Mesendoderm (in vitro differentiated cells): ENCODE measurements around the gene SOHLH1.

Experiments
- DNase-seq: peaks from one replicate; pipeline ENCODE4 v3.0.0; 2013
- H2AK5ac ChIP-seq: 2 replicates; pipeline ENCODE4 v1.6.1; 2013; ENCODE audit warnings: low read length, inconsistent platforms
- H2BK120ac ChIP-seq: 2 replicates; pipeline ENCODE4 v1.6.1; 2013; ENCODE audit warnings: low read depth, mild to moderate bottlenecking, low read length, moderate library complexity, mixed read lengths
- H2BK15ac ChIP-seq: replicated peaks from 2 replicates; pipeline ENCODE4 v1.6.1; 2013; ENCODE audit warnings: low read depth, mild to moderate bottlenecking, moderate library complexity
- H2BK5ac ChIP-seq: 2 replicates; pipeline ENCODE4 v1.6.1; 2013; ENCODE audit warnings: low read length, inconsistent platforms
- H3K18ac ChIP-seq: 2 replicates; pipeline ENCODE4 v1.6.1; 2013; ENCODE audit warnings: mild to moderate bottlenecking, low read length, mixed read lengths
- H3K23ac ChIP-seq: one replicate; pipeline ENCODE4 v1.6.1; 2013; ENCODE audit warnings: low read length
- H3K27ac ChIP-seq: 2 replicates; pipeline ENCODE4 v1.5.1; 2013; ENCODE audit warnings: low read depth, mild to moderate bottlenecking, inconsistent platforms, low read length, moderate library complexity
- H3K27me3 ChIP-seq: 2 replicates; pipeline ENCODE4 v1.6.1; 2013; ENCODE audit warnings: low read length, control low read depth, mild to moderate bottlenecking, inconsistent platforms; ENCODE audit not compliant: insufficient read depth, poor library complexity
- H3K36me3 ChIP-seq: 2 replicates; pipeline ENCODE4 v1.6.1; 2013; ENCODE audit warnings: low read length, inconsistent platforms; ENCODE audit not compliant: control insufficient read depth, insufficient read depth
- H3K4ac ChIP-seq: one replicate; pipeline ENCODE4 v1.6.1; 2013; ENCODE audit warnings: low read depth, mild to moderate bottlenecking, low read length, moderate library complexity
- H3K4me1 ChIP-seq: 2 replicates; pipeline ENCODE4 v1.6.1; 2013; ENCODE audit warnings: low read depth, low read length, inconsistent platforms; ENCODE audit not compliant: control insufficient read depth
- H3K4me2 ChIP-seq: 2 replicates; pipeline ENCODE4 v1.6.1; 2013; ENCODE audit warnings: low read length
- H3K4me3 ChIP-seq: 2 replicates; pipeline ENCODE4 v1.5.1; 2013; ENCODE audit warnings: mild to moderate bottlenecking, low read length
- H3K56ac ChIP-seq: one replicate; pipeline ENCODE4 v1.6.1; 2013; ENCODE audit warnings: low read length
- H3K79me1 ChIP-seq: 2 replicates; pipeline ENCODE4 v1.6.1; 2013; ENCODE audit warnings: low read length, inconsistent platforms
- H3K79me2 ChIP-seq: 2 replicates; pipeline ENCODE4 v1.6.1; 2013; ENCODE audit warnings: mild to moderate bottlenecking, low read length; ENCODE audit not compliant: control insufficient read depth, insufficient read depth
- H3K9ac ChIP-seq: 2 replicates; pipeline ENCODE4 v1.6.1; 2013; ENCODE audit warnings: low read length, inconsistent platforms
- H4K5ac ChIP-seq: one replicate; pipeline ENCODE4 v1.6.1; 2013; ENCODE audit warnings: low read length
- H4K8ac ChIP-seq: one replicate; pipeline ENCODE4 v1.6.1; 2013; ENCODE audit warnings: low read depth, mild to moderate bottlenecking, control low read depth, low read length, moderate library complexity
- WGBS: extraction: QIAGEN DNeasy Blood & Tissue Kit; methylation state at CpG from one replicate; pipeline ENCODE4 v1.1.7; 2013; ENCODE audit warnings: low lambda C conversion rate, missing lambda C conversion rate; ENCODE audit not compliant: insufficient coverage; ENCODE audit errors: extremely low coverage; 5-methylcytosine and 5-hydroxymethylcytosine counted together

SOHLH1 gene

GRCh38 chr9:135737840-135738521, 38.7 kb upstream of the SOHLH1 start:
- H3K23ac ChIP-seq = no peak overlapping the region
- H3K79me2 ChIP-seq = no peaks in the 10 kb centered on the region
- no peak overlapping the region for H3K56ac ChIP-seq
- no peak for DNase-seq
- no peak overlapping the region for H2BK5ac ChIP-seq
- no peaks in the 10 kb centered on the region for H3K36me3 ChIP-seq
- H4K8ac ChIP-seq = no peak overlapping the region
- no peak overlapping the region for H3K18ac ChIP-seq
- H3K27me3 ChIP-seq = no peaks in the 10 kb centered on the region
- no peak overlapping the region for H3K4me3 ChIP-seq
- no CpG with 5 or more reads among the region's 16 CpGs for whole genome bisulfite sequencing
- H3K79me1 ChIP-seq = no peaks in the 10 kb centered on the region
- no peak overlapping the region for H3K27ac ChIP-seq
- no peaks in the 10 kb centered on the region for H3K4me1 ChIP-seq
- no peak overlapping the region for H2AK5ac ChIP-seq
- no peak overlapping the region for H3K9ac ChIP-seq
- H3K4ac ChIP-seq = no peak overlapping the region
- no peak overlapping the region for H2BK15ac ChIP-seq
- no peak overlapping the region for H3K4me2 ChIP-seq
- H4K5ac ChIP-seq = no peak overlapping the region
- no peak overlapping the region for H2BK120ac ChIP-seq

- Histone ChIP-seq H3K4ac (no peak overlapping the region), H3K23ac (no peak overlapping the region), H2BK5ac (no peak overlapping the region), H3K9ac (no peak overlapping the region), H4K5ac (no peak overlapping the region), H3K18ac (no peak overlapping the region), H3K27ac (no peak overlapping the region), H3K4me2 (no peak overlapping the region), H3K36me3 (no peaks in the 10 kb centered on the region), H3K4me1 (no peaks in the 10 kb centered on the region), H2AK5ac (no peak overlapping the region), H3K27me3 (no peaks in the 10 kb centered on the region), H3K79me1 (no peaks in the 10 kb centered on the region), H3K4me3 (no peak overlapping the region), H2BK15ac (no peak overlapping the region), H2BK120ac (no peak overlapping the region), H4K8ac (no peak overlapping the region), H3K56ac (no peak overlapping the region), H3K79me2 (no peaks in the 10 kb centered on the region)
- WGBS = no CpG with 5 or more reads among the region's 23 CpGs
- no peak for DNase-seq
These were observed 37.9 kb upstream of the SOHLH1 start for GRCh38 chr9:135736979-135737839.

- H3K4me3 ChIP-seq = no peak overlapping the region
These were observed 37.1 kb upstream of the SOHLH1 start for GRCh38 chr9:135736272-135736978.

GRCh38 chr9:135734616-135735144, 35.4 kb upstream of the SOHLH1 start:
- Histone ChIP-seq H3K4me3 (no peak overlapping the region), H3K79me2 (no peaks in the 10 kb centered on the region), H3K56ac (no peak overlapping the region), H3K27ac (no peak overlapping the region), H2BK5ac (no peak overlapping the region), H2AK5ac (no peak overlapping the region), H3K9ac (no peak overlapping the region), H3K23ac (no peak overlapping the region), H4K8ac (no peak overlapping the region), H4K5ac (no peak overlapping the region), H3K4me2 (no peak overlapping the region), H2BK15ac (no peak overlapping the region), H3K36me3 (no peaks in the 10 kb centered on the region), H3K4me1 (no peaks in the 10 kb centered on the region), H3K4ac (no peak overlapping the region), H3K79me1 (no peaks in the 10 kb centered on the region), H3K27me3 (no peaks in the 10 kb centered on the region), H3K18ac (no peak overlapping the region), H2BK120ac (no peak overlapping the region)
- WGBS = no CpG with 5 or more reads among the region's 27 CpGs
- DNase-seq = no peak

More at GRCh38 chr9:135736272-135736978, 37.1 kb upstream of the SOHLH1 start:
- Histone ChIP-seq H4K5ac (no peak overlapping the region), H3K79me1 (no peaks in the 10 kb centered on the region), H2BK120ac (no peak overlapping the region), H3K27ac (no peak overlapping the region), H3K56ac (no peak overlapping the region), H3K18ac (no peak overlapping the region), H4K8ac (no peak overlapping the region), H3K4ac (no peak overlapping the region), H3K4me2 (no peak overlapping the region), H2AK5ac (no peak overlapping the region), H3K4me1 (no peaks in the 10 kb centered on the region), H3K27me3 (no peaks in the 10 kb centered on the region), H2BK15ac (no peak overlapping the region), H2BK5ac (no peak overlapping the region), H3K79me2 (no peaks in the 10 kb centered on the region), H3K36me3 (no peaks in the 10 kb centered on the region), H3K9ac (no peak overlapping the region), H3K23ac (no peak overlapping the region)
- no CpG with 5 or more reads among the region's 78 CpGs for WGBS
- DNase-seq = no peak

GRCh38 chr9:135732569-135733257, 33.4 kb upstream of the SOHLH1 start:
- Histone ChIP-seq H3K79me2 (no peaks in the 10 kb centered on the region), H3K56ac (no peak overlapping the region), H3K27ac (no peak overlapping the region), H4K5ac (no peak overlapping the region), H3K4me2 (no peak overlapping the region), H3K4me1 (no peaks in the 10 kb centered on the region), H3K79me1 (no peaks in the 10 kb centered on the region), H3K23ac (no peak overlapping the region), H2BK15ac (no peak overlapping the region), H2AK5ac (no peak overlapping the region), H3K36me3 (no peaks in the 10 kb centered on the region), H3K27me3 (no peaks in the 10 kb centered on the region), H4K8ac (no peak overlapping the region), H3K4ac (no peak overlapping the region), H3K4me3 (no peak overlapping the region), H2BK5ac (no peak overlapping the region), H3K18ac (no peak overlapping the region), H3K9ac (no peak overlapping the region), H2BK120ac (no peak overlapping the region)
- no peak for DNase-seq
- no CpG with 5 or more reads among the region's 6 CpGs for WGBS
